GM12878 (cell line): Measurements from ENCODE around the gene SPTBN1. TPM values are rescaled to one million over a fixed set of nuclear protein-coding genes. Genes with fewer than 3 reads are reported as not detected.

ENCODE experiments used
- ATAC-seq: fragments of 200-7000 bp; cut with Tn5 transposase; 3 replicates; pipeline ENCODE4 v1.9.1; 2020; ENCODE audit warnings: mild to moderate bottlenecking, moderate library complexity
- BruUV-seq: library from RNA; stranded (reverse); fragments of 400-500 nt; replicated peaks from 2 replicates; lab custom pipeline; 2021; lab: Mats Ljungman, UMichigan
- CTCF ChIA-PET: fragments of 300-600 bp; sonication (Branson Sonifier 250); formaldehyde crosslinking; extraction: SDS; loops from one replicate; lab custom pipeline; 2021; ENCODE audit warnings: inconsistent platforms; lab: Yijun Ruan, JAX
- POLR2A ChIA-PET: fragments of 350-600 bp; formaldehyde crosslinking; extraction: SDS; loops from one replicate; lab custom pipeline; 2021; ENCODE audit warnings: inconsistent platforms; lab: Charles Lee
- RAD21 ChIA-PET: fragments of 300-600 bp; sonication (Branson Sonifier 250); formaldehyde crosslinking; loops from one replicate; lab custom pipeline; 2023; ENCODE audit warnings: antibody characterized with exemption; ENCODE audit not compliant: unreplicated experiment; lab: Charles Lee
- SMC1A ChIA-PET: fragments of 300-600 bp; sonication (Branson Sonifier 250); formaldehyde crosslinking; loops from one replicate; lab custom pipeline; 2023; ENCODE audit not compliant: unreplicated experiment, uncharacterized antibody; lab: Charles Lee
- DNase-seq: peaks from one replicate; pipeline ENCODE4 v3.0.0-alpha.2; 2011; ENCODE audit warnings: low read depth, low spot score
- FAIRE-seq: peaks from 3 replicates; lab custom pipeline; 2011; peaks lifted over from hg19 to GRCh38; lab: Jason Lieb, UNC
- H2AFZ ChIP-seq: 2 replicates; pipeline ENCODE4 v1.6.0; 2011; ENCODE audit warnings: low read depth, low read length, control low read depth; ENCODE audit not compliant: control insufficient read depth
- H3K27ac ChIP-seq: 2 replicates; pipeline ENCODE4 v1.5.1; 2011; ENCODE audit warnings: control low read depth; ENCODE audit not compliant: control insufficient read depth, insufficient read depth
- H3K27me3 ChIP-seq, 2 experiments: replicated peaks in 1 of 2; 2 replicates each; pipeline versions ENCODE4 v1.6.0 to v1.6.1; 2011; ENCODE audit warnings: low read length in 1 of 2; ENCODE audit not compliant: control insufficient read depth in 2 of 2, insufficient read depth in 2 of 2
- H3K36me3 ChIP-seq, 2 experiments: 2 replicates each; pipeline ENCODE4 v1.5.1; 2011; ENCODE audit warnings: low read length in 1 of 2; ENCODE audit not compliant: control insufficient read depth in 2 of 2, insufficient read depth in 2 of 2
- H3K4me1 ChIP-seq: 2 replicates; pipeline ENCODE4 v1.6.1; 2011; ENCODE audit warnings: mild to moderate bottlenecking, low read length, moderate library complexity, mixed read lengths; ENCODE audit not compliant: control insufficient read depth, insufficient read depth
- H3K4me2 ChIP-seq: 2 replicates; pipeline ENCODE4 v1.6.0; 2011; ENCODE audit warnings: control low read depth; ENCODE audit not compliant: control insufficient read depth, insufficient read depth
- H3K4me3 ChIP-seq: fragments of 200-600 bp; sonication (generic); 2 replicates; pipeline ENCODE4 v1.5.1; 2016
- H3K79me2 ChIP-seq: 2 replicates; pipeline ENCODE4 v1.6.0; 2011; ENCODE audit warnings: low read length; ENCODE audit not compliant: control insufficient read depth, insufficient read depth
- H3K9ac ChIP-seq: 2 replicates; pipeline ENCODE4 v1.8.0; 2011; ENCODE audit warnings: low read length, control low read depth, mixed read lengths; ENCODE audit not compliant: control insufficient read depth, insufficient read depth
- H3K9me3 ChIP-seq: replicated peaks from 3 replicates; pipeline ENCODE4 v1.5.1; 2011; ENCODE audit warnings: mild to moderate bottlenecking, low read length; ENCODE audit not compliant: control insufficient read depth, insufficient read depth
- H4K20me1 ChIP-seq: 2 replicates; pipeline ENCODE4 v1.6.0; 2011; ENCODE audit not compliant: control insufficient read depth, insufficient read depth
- NR2C1 ChIP-seq: fragments of 450-650 bp; IDR thresholded peaks from 2 replicates; pipeline ENCODE4 v1.6.1; 2017; ENCODE audit warnings: antibody characterized with exemption, mild to moderate bottlenecking, moderate library complexity
- POLR2A ChIP-seq: IDR thresholded peaks from 2 replicates; pipeline ENCODE4 v1.6.1; 2011; ENCODE audit warnings: low read depth, mild to moderate bottlenecking, low read length
- RELA ChIP-seq: fragments of 450-650 bp; IDR thresholded peaks from 2 replicates; pipeline ENCODE4 v1.8.0; 2014; ENCODE audit warnings: borderline replicate concordance; ENCODE audit not compliant: partially characterized antibody
- SP1 ChIP-seq: IDR thresholded peaks from one replicate; pipeline ENCODE4 v1.6.1; 2011; ENCODE audit warnings: low read depth, low read length
- TBL1XR1 ChIP-seq: IDR thresholded peaks from 2 replicates; pipeline ENCODE4 v1.6.1; 2012; ENCODE audit warnings: low read depth, low read length, improper control_type of control experiment
- WGBS: methylation state at CpG from one replicate; pipeline ENCODE4 v1.1.6; 2016; ENCODE audit warnings: low lambda C conversion rate; ENCODE audit not compliant: insufficient replicate concordance, insufficient coverage; ENCODE audit errors: missing lambda C conversion rate; 5-methylcytosine and 5-hydroxymethylcytosine counted together
- in situ Hi-C: fragments of 300-500 bp; cut with MboI; formaldehyde crosslinking; loops from 9 replicates; pipeline ENCODE4 v1.14.3; 2018; ENCODE audit warnings: mixed read lengths
- intact Hi-C: fragments of 100-400 bp; cut with micrococcal nuclease; formaldehyde crosslinking; loops from one replicate; pipeline ENCODE4 v1.14.2; 2022; ENCODE audit not compliant: unreplicated experiment
- polyA plus RNA-seq, 11 experiments: library from polyadenylated mRNA; depleted of rRNA in 4 of 11; unstranded in 6 of 11; stranded (reverse) in 5 of 11; fragments of >200 nt; fragmentation: Nextera tagmentation in 4 of 11; fragmentation: Illumina TruSeq in 1 of 11; extraction: Ambion mirVana in 4 of 11; extraction: Trizol in 1 of 11; gene quantifications; 1 replicate in 1 of 11; 2 replicates in 10 of 11; pipeline versions ENCODE4 v1.2.1 to v1.2.3, GENCODE V29; 2011 to 2016; ENCODE audit warnings: inconsistent platforms in 2 of 11, missing spikeins in 2 of 11, low read depth in 1 of 11
- total RNA-seq, 4 experiments: library from RNA; depleted of rRNA in 3 of 4; stranded (reverse); fragments of >200 nt in 3 of 4; fragmentation: Illumina TruSeq in 1 of 4; extraction: Trizol in 1 of 4; gene quantifications; 2 replicates each; pipeline versions ENCODE4 v1.2.1 to v1.2.3, GENCODE V29; 2013 to 2021
- TF ChIP-seq, protein P1 (sequence below): fragments of 450-650 bp; IDR thresholded peaks from 2 replicates; pipeline ENCODE4 v1.6.1; 2016; ENCODE audit warnings: mild to moderate bottlenecking
- TF ChIP-seq, protein P2 (sequence below): IDR thresholded peaks from 2 replicates; pipeline ENCODE4 v1.6.1; 2011; ENCODE audit warnings: borderline replicate concordance, low read depth, mild to moderate bottlenecking, moderate library complexity, mixed read lengths, low read length; ENCODE audit not compliant: insufficient read depth; ENCODE audit errors: extremely low read length
- TF ChIP-seq, protein P3 (sequence below): fragments of 450-650 bp; IDR thresholded peaks from 2 replicates; pipeline ENCODE4 v1.6.1; 2014; ENCODE audit warnings: mild to moderate bottlenecking

SPTBN1 gene
- total and polyA plus RNA-seq, 10 of the 15 experiments (the other 5 are each of a cell fraction or from before 2014, with no cell fraction given) = 20.6 to 154 (median 76.7) TPM

DNA sequence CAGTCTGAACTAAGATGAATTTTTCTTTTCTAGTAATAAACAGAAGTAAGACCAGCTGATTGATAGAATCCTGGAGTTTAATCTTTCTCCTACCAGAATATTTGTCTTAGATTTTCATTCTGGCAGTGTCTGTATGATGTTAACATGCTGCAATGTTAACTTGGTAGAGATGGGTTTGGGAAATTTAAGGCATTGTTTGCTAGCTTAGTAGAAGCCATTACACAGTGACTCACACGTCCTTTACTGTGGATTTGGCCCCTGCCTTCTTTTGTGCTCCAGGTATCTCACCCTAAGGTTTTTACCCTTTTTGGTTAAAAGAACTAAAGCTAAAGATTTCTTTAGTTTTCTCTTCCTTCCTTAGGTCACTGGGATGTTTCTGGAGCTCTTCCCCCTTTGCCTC, 84.1 kb downstream of the SPTBN1 start:
- ChIA-PET CTCF (interaction anchor here (2.0 kb wide), 1 partner anchor 15 kb away, joined by 7 read pairs; no protein-coding TSS in a partner anchor), SMC1A (interaction anchor here (0.6 to 4.9 kb wide), 3 partner anchors 16 to 689 kb away, joined by 3 to 19 read pairs (median 3); no protein-coding TSS in a partner anchor), RAD21 (interaction anchor here (1.3 kb wide), 1 partner anchor 14 kb away, joined by 3 read pairs; no protein-coding TSS in a partner anchor), POLR2A (interaction anchor here (1.3 to 1.8 kb wide), 3 partner anchors 10 to 19 kb away, joined by 3 to 6 read pairs (median 5); no protein-coding TSS in a partner anchor)
- ATAC-seq (no peak), DNase-seq (no peak), FAIRE-seq (no peak)
- intact Hi-C loops = no loop called here
- Histone ChIP-seq H3K79me2 (no peaks in the 10 kb centered on the region), H3K9ac (no peak overlapping the region), H4K20me1 (no peaks in the 10 kb centered on the region), H3K27ac (no peak overlapping the region), H3K4me2 (no peak overlapping the region), H3K27me3 (no peaks in the 10 kb centered on the region), H3K4me1 (0 out of 2 replicates have a peak, but pooled peaks cover 4% of the 10 kb centered on the region), H3K36me3 (no peaks in the 10 kb centered on the region), H3K4me3 (no peak overlapping the region), H2AFZ (no peak overlapping the region), H3K9me3 (no peaks in the 10 kb centered on the region)
- TF ChIP-seq TBL1XR1 (no peak), POLR2A (no peak), NR2C1 (no peak), RELA (no peak), SP1 (no peak)
- TF ChIP-seq, protein P1, sequence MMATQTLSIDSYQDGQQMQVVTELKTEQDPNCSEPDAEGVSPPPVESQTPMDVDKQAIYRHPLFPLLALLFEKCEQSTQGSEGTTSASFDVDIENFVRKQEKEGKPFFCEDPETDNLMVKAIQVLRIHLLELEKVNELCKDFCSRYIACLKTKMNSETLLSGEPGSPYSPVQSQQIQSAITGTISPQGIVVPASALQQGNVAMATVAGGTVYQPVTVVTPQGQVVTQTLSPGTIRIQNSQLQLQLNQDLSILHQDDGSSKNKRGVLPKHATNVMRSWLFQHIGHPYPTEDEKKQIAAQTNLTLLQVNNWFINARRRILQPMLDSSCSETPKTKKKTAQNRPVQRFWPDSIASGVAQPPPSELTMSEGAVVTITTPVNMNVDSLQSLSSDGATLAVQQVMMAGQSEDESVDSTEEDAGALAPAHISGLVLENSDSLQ = no peak
- TF ChIP-seq, protein P2, sequence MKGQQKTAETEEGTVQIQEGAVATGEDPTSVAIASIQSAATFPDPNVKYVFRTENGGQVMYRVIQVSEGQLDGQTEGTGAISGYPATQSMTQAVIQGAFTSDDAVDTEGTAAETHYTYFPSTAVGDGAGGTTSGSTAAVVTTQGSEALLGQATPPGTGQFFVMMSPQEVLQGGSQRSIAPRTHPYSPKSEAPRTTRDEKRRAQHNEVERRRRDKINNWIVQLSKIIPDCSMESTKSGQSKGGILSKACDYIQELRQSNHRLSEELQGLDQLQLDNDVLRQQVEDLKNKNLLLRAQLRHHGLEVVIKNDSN = no peak
- TF ChIP-seq, protein P3, sequence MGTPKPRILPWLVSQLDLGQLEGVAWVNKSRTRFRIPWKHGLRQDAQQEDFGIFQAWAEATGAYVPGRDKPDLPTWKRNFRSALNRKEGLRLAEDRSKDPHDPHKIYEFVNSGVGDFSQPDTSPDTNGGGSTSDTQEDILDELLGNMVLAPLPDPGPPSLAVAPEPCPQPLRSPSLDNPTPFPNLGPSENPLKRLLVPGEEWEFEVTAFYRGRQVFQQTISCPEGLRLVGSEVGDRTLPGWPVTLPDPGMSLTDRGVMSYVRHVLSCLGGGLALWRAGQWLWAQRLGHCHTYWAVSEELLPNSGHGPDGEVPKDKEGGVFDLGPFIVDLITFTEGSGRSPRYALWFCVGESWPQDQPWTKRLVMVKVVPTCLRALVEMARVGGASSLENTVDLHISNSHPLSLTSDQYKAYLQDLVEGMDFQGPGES = no peak
- in situ Hi-C loops = no loop called here
- BruUV-seq = no TSS peak
- 6% methylated on average over 1 of the region's 1 CpG for WGBS
